Epithelial cell of proximal tubule (primary cell): ENCODE data around the gene NHERF1. TPM values are rescaled to one million over a fixed set of nuclear protein-coding genes. Genes with fewer than 3 reads are reported as not detected.

ENCODE experiments used
- DNase-seq: peaks from one replicate; pipeline ENCODE4 v3.0.0-alpha.2; 2011; ENCODE audit warnings: low read depth
- H3K4me3 ChIP-seq: 2 replicates; pipeline ENCODE4 v1.5.1; 2011; ENCODE audit warnings: low read depth, mild to moderate bottlenecking, low read length
- total RNA-seq: library from RNA; depleted of rRNA; stranded (reverse); fragments of >200 nt; gene quantifications from 2 replicates; pipeline ENCODE4 v1.2.3, GENCODE V29; 2015
- TF ChIP-seq, protein P1 (sequence below): conservative IDR thresholded peaks from 2 replicates; pipeline ENCODE4 v1.5.1; 2012; ENCODE audit warnings: low read depth, mild to moderate bottlenecking, low read length

NHERF1 gene
- total RNA-seq, 1 donor from 2014 or later: 45.1 TPM

DNA sequence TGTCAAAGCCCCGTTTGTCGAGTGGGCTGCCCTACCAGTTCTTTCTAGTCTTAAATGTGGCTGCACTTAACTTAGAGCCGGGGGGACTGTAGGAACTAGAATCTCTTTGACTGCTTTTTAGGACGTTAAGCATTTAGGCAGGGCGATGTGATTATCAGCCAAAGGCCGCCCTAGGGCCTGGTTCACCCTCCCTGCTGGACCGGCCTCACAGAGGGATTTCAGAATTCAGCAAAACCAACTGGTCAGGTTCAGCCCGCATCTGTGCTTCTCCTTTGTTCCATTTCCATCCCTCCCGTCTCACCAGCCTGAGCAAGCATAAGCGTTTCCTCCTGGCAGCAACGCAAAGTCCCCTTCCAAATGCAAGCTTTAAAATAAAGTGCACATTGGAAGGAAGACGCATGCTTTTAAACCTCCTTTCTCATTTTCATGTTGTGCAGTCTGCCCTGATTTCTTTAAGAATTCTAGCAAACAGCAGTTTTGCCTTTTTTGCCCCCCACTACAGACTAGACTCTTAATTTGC is 44.2 kb downstream of the NHERF1 start:
- no peak overlapping the region for H3K4me3 ChIP-seq
- TF ChIP-seq, protein P1, sequence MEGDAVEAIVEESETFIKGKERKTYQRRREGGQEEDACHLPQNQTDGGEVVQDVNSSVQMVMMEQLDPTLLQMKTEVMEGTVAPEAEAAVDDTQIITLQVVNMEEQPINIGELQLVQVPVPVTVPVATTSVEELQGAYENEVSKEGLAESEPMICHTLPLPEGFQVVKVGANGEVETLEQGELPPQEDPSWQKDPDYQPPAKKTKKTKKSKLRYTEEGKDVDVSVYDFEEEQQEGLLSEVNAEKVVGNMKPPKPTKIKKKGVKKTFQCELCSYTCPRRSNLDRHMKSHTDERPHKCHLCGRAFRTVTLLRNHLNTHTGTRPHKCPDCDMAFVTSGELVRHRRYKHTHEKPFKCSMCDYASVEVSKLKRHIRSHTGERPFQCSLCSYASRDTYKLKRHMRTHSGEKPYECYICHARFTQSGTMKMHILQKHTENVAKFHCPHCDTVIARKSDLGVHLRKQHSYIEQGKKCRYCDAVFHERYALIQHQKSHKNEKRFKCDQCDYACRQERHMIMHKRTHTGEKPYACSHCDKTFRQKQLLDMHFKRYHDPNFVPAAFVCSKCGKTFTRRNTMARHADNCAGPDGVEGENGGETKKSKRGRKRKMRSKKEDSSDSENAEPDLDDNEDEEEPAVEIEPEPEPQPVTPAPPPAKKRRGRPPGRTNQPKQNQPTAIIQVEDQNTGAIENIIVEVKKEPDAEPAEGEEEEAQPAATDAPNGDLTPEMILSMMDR: no peak
- DNase-seq: no peak

DNA sequence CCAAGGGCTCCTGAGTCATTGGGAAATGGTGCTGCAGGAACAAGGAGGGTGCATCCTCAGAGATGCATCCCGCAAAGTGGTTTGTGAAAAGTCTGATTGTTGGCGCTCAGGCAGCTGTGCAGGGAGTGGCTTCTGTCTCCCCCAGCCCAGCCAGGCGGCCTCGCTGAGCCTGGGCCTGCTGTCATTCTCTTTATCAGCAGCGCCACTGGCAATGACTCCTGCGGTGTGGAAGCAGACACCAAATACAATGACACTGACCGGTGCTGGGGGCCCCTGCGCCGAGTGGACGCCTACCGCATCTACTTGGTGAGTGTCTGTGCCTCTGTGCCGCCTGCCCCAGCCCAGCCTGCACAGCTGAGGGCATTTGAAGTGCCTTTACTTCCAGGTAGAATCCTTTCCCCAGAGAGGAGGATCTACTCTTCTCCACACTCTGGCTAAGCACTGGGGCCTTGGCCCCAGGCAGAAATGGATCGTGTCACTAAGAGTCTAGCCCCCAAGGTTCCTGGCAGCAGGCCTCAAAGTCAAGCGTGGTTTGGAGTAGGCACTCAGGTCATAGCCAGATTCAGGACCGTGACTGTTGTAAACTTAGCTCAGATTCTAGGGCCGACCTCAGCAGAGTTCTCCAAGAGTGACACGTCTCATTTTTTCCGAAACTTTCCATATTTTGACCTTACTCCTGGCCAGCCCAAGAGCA is 47.0 kb downstream of the NHERF1 start:
- H3K4me3 ChIP-seq: no peak overlapping the region
- TF ChIP-seq, protein P1: no peak
- no peak for DNase-seq

DNA sequence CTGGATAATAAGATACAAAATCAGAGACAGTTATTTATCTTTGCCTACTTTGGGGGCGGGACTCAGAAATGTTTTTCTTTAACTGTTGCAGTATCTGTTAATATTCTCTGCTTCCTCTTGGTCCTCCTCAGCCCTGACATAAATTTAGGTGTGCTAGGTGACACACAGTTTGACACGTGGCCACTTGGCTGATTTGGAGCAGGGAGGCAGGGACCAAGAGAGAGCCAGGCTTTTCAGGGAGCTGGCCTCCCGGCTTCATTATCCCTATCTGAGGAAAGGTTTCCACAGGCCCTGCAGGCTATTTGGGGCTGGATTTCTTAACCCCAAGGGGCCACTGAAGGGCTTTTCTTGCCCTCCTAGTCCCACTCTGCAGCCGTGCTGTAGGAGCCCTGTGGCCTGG is 47.8 kb downstream of the NHERF1 start:
- TF ChIP-seq, protein P1: no peak
- H3K4me3 ChIP-seq: no peak overlapping the region

DNA sequence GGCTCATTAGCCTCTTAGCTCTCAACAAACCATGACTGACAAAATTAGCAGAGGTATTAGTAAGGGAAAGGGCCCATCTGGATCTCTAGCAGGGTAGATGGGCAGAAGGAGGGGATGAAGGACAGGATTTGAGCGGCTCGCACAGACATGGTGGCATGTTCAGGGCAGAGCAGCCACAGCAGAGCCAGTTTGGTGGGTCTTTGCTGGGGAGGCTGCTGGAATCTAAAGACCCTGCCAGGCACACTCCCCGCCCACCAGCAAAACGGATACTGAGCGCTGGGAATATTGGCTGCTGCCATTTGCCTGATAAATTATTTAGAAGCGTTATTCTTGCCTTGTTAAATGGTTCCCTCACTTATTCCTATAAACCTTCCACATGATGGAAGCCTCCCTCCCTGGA is 48.4 kb downstream of the NHERF1 start:
- H3K4me3 ChIP-seq: no peak overlapping the region
- TF ChIP-seq, protein P1: no peak
- DNase-seq: no peak

More for the DNA sequence above, 47.8 kb downstream of the NHERF1 start:
- no peak for DNase-seq

DNA sequence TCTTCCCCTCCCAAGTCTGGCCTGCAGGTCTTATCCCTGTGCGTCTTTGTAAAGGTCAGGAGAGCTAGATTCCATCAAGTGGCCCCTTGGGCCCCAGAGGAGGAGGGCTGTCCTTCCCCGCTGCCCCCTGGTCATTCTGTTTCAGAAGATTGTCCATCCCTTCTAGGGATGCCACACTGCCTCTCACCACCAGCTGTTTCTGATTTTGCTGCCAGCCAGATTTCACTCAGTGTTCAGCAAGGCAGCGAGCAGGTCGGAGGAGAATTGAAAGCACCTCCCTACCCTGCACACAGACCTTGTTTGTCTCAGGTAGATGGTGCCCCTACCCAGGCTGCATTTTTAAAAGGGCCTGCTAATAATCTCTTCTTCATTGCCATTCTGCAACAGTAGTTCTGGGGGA is 49.4 kb downstream of the NHERF1 start:
- TF ChIP-seq, protein P1: no peak
- no peak for DNase-seq

DNA sequence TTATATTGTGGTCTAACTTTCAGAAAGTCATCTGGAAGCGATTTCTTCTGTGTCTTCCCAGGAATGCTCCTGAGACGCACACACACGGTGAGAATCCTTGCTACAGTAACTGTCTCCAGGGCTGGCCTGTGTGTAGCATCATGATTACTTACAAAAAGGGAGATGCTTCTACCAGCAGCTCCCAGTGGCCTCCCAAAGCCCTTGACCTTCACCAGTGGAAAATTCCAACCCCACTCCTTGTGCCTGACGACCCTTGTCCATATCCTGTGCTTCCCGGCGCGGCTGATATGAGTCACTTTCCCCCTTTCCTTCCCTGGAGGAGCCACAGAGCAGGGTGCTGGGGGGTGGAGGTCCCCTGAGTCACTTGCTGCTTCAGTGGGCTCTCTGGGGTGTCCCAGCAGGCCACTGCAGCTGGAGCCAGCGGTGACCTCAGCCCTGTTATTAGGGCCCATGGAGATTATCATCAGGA is 49.8 kb downstream of the NHERF1 start:
- TF ChIP-seq, protein P1: no peak
- H3K4me3 ChIP-seq: no peak overlapping the region
- DNase-seq: no peak

More for the DNA sequence above, 49.4 kb downstream of the NHERF1 start:
- no peak overlapping the region for H3K4me3 ChIP-seq

DNA sequence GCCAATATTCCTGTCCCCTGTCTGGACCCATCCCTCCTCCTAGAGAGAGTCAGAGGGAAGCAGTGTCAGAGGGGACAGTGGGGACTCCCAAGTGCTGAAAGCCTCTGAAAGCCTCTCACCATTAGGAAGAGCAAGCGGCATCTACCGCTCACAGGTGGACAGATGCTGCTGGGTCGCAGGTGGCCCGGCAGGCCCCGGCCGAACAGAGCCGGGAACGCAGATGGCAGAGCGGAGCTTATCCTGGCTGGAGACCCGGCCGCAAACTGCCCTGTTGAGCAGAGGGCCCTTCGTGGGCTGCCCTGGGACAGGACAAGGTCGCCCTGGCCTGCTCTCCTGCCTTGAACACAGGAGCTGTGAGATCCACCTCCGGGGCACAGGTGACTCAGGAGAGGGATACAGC is 50.7 kb downstream of the NHERF1 start:
- no peak for DNase-seq
- TF ChIP-seq, protein P1: no peak
- H3K4me3 ChIP-seq: no peak overlapping the region
